ENCODE data around the gene SELENOW. TPM values are rescaled to one million over a fixed set of nuclear protein-coding genes. Genes with fewer than 3 reads are reported as not detected.
"Not testable (repeated sequence)": the region's sequence is repeated elsewhere in the genome, so short reads cannot be mapped to it uniquely, and the experiment has no call there.

Gene SELENOW
- total and polyA plus RNA-seq, 2 experiments from 2014 or later: 561 to 571 TPM

DNA sequence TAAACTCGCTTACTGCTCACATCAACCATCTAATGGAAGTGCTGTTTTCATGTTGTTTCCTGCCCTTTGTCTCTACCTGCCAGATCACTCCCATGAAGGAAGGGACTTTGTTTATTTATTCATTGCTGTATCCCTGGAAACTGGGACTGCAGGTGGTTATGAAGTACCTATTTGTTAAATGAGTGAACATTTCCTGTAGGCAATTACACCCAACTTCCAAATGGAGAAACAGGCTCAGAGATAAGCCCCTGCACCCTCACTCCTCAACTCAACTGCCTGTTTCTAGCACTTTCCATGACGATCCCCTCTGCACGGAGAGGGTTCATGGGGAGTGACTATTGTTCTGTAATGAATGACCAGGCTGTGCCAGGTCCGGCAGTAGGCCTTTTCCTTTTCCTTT lies 1.9 kb upstream of the SELENOW start:
- no peak overlapping the region for H3K27ac ChIP-seq
- WGBS, 2 experiments (ENCODE audit: low coverage in 1 of 2, low lambda C conversion rate in 2 of 2, missing lambda C conversion rate in 2 of 2): 92 to 94% methylated on average over 4 of the region's 4 CpGs

DNA sequence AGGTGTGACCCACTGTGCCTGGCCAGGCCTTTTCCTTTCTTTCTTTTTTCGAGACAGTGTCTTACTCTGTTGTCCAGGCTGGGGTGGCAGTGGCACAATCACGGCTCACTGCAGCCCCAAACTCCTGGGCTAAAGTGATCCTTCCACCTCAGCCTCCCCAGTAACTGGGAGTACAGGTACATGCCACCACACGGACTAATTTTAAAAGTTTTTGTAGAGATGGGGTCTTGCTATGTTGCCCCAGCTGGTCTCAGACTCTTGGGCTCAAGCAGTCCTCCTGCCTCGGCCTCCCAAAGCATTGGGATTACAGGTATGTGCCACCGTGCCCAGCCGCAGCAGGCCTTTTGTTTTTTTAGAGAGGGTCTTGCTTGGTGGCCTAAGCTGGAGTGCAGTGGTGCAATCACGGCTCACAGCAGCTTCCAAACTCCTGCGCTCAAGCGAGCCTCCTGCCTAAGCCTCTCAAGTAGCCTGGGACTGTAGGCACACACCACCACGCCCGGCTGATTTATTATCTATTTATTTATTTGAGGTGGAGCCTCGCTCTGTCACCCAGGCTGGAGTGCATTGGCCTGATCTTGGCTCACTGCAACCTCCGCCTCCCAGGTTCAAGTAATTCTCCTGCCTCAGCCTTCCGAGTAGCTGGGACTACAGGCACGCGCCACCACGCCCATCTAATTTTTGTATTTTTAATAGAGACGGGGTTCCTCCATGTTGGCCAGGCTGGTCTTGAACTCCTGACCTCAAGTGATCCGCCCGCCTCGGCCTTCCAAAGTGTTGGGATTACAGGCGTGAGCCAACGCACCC lies 1.1 kb upstream of the SELENOW start:
- Histone ChIP-seq H3K27ac (peak overlapping the region; percentile 77; the same call in 1 of the 2 replicates), H3K9ac (peak overlapping the region; percentile 93), H3K4me3 (peak overlapping the region; percentile 96), H2AFZ (peak overlapping the region; percentile 93), H3K79me2 (ENCODE audit: insufficient read depth) (peaks cover 42% of the 10 kb centered on the region), H3K4me2 (ENCODE audit: unreplicated experiment) (peak overlapping the region; percentile 79), H3F3A (ENCODE audit: insufficient read depth) (0 out of 2 replicates have a peak, but pooled peaks cover 13% of the 10 kb centered on the region)
- 60 to 62% methylated on average over 23 of the region's 23 CpGs for WGBS, 2 experiments (ENCODE audit: low coverage in 1 of 2, low lambda C conversion rate in 2 of 2, missing lambda C conversion rate in 2 of 2)
- H3K36me3 ChIP-seq (ENCODE audit: low read depth); H4K20me1 ChIP-seq (ENCODE audit: insufficient read depth); H3K4me1 ChIP-seq (ENCODE audit: insufficient read depth); H3K9me2 ChIP-seq (ENCODE audit: insufficient read depth); DNase-seq; in situ Hi-C loops (cut with MboI); H3K9me3 ChIP-seq (ENCODE audit: low read depth); H3K27me3 ChIP-seq (replicated peaks; ENCODE audit: insufficient read depth): not testable (repeated sequence)

More for the DNA sequence above, 1.9 kb upstream of the SELENOW start:
- Histone ChIP-seq H3K4me1 (ENCODE audit: insufficient read depth) (no peaks in the 10 kb centered on the region), H3K4me3 (no peak overlapping the region), H3K79me2 (ENCODE audit: insufficient read depth) (peaks cover 40% of the 10 kb centered on the region), H4K20me1 (ENCODE audit: insufficient read depth) (peaks cover 5% of the 10 kb centered on the region; the same call in 1 of the 2 replicates), H3K36me3 (ENCODE audit: low read depth) (no peaks in the 10 kb centered on the region; the same call in 1 of the 2 replicates), H3F3A (ENCODE audit: insufficient read depth) (0 out of 2 replicates have a peak, but pooled peaks cover 5% of the 10 kb centered on the region), H3K4me2 (ENCODE audit: unreplicated experiment) (no peak overlapping the region), H3K9me3 (ENCODE audit: low read depth) (no peaks in the 10 kb centered on the region), H3K9me2 (ENCODE audit: insufficient read depth) (no peaks in the 10 kb centered on the region), H3K9ac (no peak overlapping the region), H2AFZ (no peak overlapping the region), H3K27me3 (replicated peaks; ENCODE audit: insufficient read depth) (no peaks in the 10 kb centered on the region)
- TF ChIP-seq EZH2 (IDR thresholded peaks at IDR 0.05; ENCODE audit: insufficient read depth, poor library complexity, severe bottlenecking): no peak
- no peak for TF ChIP-seq EZH2phosphoT487 (IDR thresholded peaks at IDR 0.05; ENCODE audit: insufficient read depth, low read depth)
- in situ Hi-C loops (cut with MboI): no loop called here
- DNase-seq: no peak

DNA sequence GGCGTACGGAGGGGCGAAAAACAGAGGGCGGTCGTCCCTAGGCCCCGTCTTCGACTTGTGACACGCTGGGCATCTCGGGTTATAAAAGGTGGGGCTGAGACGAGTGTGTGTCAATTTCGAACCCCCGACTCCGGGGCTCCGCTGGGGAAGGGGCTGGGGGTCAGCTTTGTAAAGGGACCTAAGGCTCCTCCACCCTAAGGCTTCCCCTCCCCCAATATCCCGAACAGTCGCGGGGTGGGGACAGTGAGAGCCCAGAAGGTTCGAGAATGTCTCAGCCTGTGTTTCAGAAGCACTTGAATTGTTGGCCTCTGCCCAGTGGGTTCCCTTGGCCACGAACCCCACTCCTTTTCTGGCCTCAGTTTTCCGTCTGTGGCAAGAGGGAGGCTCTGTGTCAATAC lies 450 bp downstream of the SELENOW start:
- in situ Hi-C loops (cut with MboI): no loop called here
- Histone ChIP-seq H3K27ac (no peak overlapping the region; the same call in 1 of the 2 replicates), H4K20me1 (ENCODE audit: insufficient read depth) (peaks cover 6% of the 10 kb centered on the region; the same call in 1 of the 2 replicates), H3K9me3 (ENCODE audit: low read depth) (no peaks in the 10 kb centered on the region), H3K4me3 (peak overlapping the region; percentile 96), H3F3A (ENCODE audit: insufficient read depth) (0 out of 2 replicates have a peak, but pooled peaks cover 13% of the 10 kb centered on the region), H3K9ac (peak overlapping the region; percentile 93), H3K4me2 (ENCODE audit: unreplicated experiment) (peak overlapping the region; percentile 79), H3K4me1 (ENCODE audit: insufficient read depth) (no peaks in the 10 kb centered on the region), H2AFZ (peak overlapping the region; percentile 93), H3K27me3 (replicated peaks; ENCODE audit: insufficient read depth) (no peaks in the 10 kb centered on the region), H3K79me2 (ENCODE audit: insufficient read depth) (peaks cover 46% of the 10 kb centered on the region), H3K9me2 (ENCODE audit: insufficient read depth) (no peaks in the 10 kb centered on the region), H3K36me3 (ENCODE audit: low read depth) (peaks cover 7% of the 10 kb centered on the region; the same call in 1 of the 2 replicates)
- no peak for TF ChIP-seq EZH2 (IDR thresholded peaks at IDR 0.05; ENCODE audit: insufficient read depth, poor library complexity, severe bottlenecking)
- no peak for TF ChIP-seq EZH2phosphoT487 (IDR thresholded peaks at IDR 0.05; ENCODE audit: insufficient read depth, low read depth)
- DNase-seq: peak; percentile 58
- WGBS, 2 experiments (ENCODE audit: low coverage in 1 of 2, low lambda C conversion rate in 2 of 2, missing lambda C conversion rate in 2 of 2): 0 to 2% methylated on average over 10 to 20 of the region's 20 CpGs

DNA sequence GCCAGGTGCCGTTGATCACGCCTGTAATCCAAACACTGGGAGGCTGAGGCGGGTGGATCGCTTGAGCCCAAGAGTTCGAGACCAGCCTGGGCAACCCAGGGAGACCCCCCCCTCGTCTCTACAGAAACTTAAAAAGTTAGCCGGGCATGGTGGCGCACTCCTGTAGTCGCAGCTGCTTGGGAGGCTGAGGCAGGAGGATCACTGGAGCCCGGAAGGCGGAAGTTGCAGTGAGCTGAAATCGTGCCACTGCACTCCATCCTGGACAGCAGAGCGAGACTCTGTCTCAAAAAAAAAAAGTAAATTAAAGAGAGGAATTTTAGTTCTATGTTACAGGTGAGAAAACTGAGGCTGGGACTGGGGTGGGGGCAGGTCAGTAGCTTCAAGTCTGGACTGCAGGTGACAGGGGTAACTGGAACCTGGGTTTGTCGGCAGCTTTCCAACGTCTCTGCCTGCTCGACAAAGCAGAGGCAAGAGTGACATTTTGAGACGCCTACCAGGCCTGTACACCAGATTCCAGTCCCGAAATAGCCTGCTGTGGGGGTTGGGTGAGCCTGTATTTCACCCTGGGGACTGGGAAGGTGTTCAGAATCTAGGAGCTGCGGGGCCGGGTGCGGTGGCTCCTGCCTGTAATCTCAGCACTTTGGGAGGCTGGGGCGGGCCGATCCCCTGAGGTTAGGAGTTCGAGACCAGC lies 1.2 kb downstream of the SELENOW start:
- Histone ChIP-seq H3K4me3 (peak overlapping the region; percentile 96), H3K27ac (no peak overlapping the region), H3K79me2 (ENCODE audit: insufficient read depth) (peaks cover 46% of the 10 kb centered on the region), H3K4me2 (ENCODE audit: unreplicated experiment) (peak overlapping the region; percentile 79), H3K27me3 (replicated peaks; ENCODE audit: insufficient read depth) (no peaks in the 10 kb centered on the region), H3K9ac (peak overlapping the region; percentile 93), H3F3A (ENCODE audit: insufficient read depth) (0 out of 2 replicates have a peak, but pooled peaks cover 13% of the 10 kb centered on the region), H3K9me2 (ENCODE audit: insufficient read depth) (no peaks in the 10 kb centered on the region), H3K36me3 (ENCODE audit: low read depth) (peaks cover 7% of the 10 kb centered on the region; the same call in 1 of the 2 replicates), H3K9me3 (ENCODE audit: low read depth) (no peaks in the 10 kb centered on the region), H4K20me1 (ENCODE audit: insufficient read depth) (peaks cover 6% of the 10 kb centered on the region; the same call in 1 of the 2 replicates), H2AFZ (peak overlapping the region; percentile 93), H3K4me1 (ENCODE audit: insufficient read depth) (no peaks in the 10 kb centered on the region)
- TF ChIP-seq EZH2 (IDR thresholded peaks at IDR 0.05; ENCODE audit: insufficient read depth, poor library complexity, severe bottlenecking) (no peak), EZH2phosphoT487 (IDR thresholded peaks at IDR 0.05; ENCODE audit: insufficient read depth, low read depth) (no peak)
- DNase-seq: peak; percentile 44
- 25 to 26% methylated on average over 24 of the region's 24 CpGs for WGBS, 2 experiments (ENCODE audit: low coverage in 1 of 2, low lambda C conversion rate in 2 of 2, missing lambda C conversion rate in 2 of 2)
- in situ Hi-C loops (cut with MboI): loop anchor here (5.0 kb wide), 1 partner anchor 67 kb away; the partner anchor contains the start of gene EHD2
